ENCODE data around the gene PDE4D.

DNA sequence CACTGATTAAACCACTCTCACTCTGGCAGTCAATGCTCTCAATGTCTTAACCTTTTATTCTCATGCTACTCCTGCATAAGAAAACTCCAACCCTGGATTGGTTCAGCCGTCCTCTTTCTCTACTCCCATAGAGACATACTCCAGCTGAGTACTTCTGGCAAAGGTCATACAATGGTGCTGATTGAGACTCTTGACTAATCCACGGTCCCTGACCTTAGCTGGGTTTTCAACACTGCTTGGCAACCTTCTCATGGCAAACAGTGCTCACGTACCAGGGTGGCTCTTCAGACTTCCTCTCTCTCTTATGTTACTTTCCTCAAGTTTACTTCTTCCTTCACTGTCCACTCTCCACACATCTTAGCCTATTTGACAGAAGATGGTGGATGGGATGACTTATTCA lies 963.0 kb downstream of the PDE4D start:
- TF ChIP-seq, protein P1, sequence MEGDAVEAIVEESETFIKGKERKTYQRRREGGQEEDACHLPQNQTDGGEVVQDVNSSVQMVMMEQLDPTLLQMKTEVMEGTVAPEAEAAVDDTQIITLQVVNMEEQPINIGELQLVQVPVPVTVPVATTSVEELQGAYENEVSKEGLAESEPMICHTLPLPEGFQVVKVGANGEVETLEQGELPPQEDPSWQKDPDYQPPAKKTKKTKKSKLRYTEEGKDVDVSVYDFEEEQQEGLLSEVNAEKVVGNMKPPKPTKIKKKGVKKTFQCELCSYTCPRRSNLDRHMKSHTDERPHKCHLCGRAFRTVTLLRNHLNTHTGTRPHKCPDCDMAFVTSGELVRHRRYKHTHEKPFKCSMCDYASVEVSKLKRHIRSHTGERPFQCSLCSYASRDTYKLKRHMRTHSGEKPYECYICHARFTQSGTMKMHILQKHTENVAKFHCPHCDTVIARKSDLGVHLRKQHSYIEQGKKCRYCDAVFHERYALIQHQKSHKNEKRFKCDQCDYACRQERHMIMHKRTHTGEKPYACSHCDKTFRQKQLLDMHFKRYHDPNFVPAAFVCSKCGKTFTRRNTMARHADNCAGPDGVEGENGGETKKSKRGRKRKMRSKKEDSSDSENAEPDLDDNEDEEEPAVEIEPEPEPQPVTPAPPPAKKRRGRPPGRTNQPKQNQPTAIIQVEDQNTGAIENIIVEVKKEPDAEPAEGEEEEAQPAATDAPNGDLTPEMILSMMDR (conservative IDR thresholded peaks at IDR 0.05; ENCODE audit: low read depth, low read length), result no peak
- no peak for TF ChIP-seq EZH2 (IDR thresholded peaks at IDR 0.05; ENCODE audit: borderline replicate concordance, low read depth, low read length, poor library complexity, severe bottlenecking)
